ENCODE measurements around the gene ARL6IP6.

- no peak for TF ChIP-seq CTCF (IDR thresholded peaks at IDR 0.05)
- no peak for TF ChIP-seq EP300 (IDR thresholded peaks at IDR 0.05)
- no peak for TF ChIP-seq POLR2A (IDR thresholded peaks at IDR 0.05)
These were observed 86.4 kb downstream of the ARL6IP6 start for GRCh38 chr2:152804687-152805408.
